GM21723 (cell line): ENCODE results near the gene BBS1.
"Not testable (repeated sequence)": the region's sequence is repeated elsewhere in the genome, so short reads cannot be mapped to it uniquely, and the experiment has no call there.

Source experiments
- ATAC-seq: cut with Tn5 transposase; IDR thresholded peaks from one replicate; pipeline ENCODE4 v1.9.1; 2021; ENCODE audit warnings: mild to moderate bottlenecking, moderate library complexity; ENCODE audit not compliant: unreplicated experiment

The BBS1 gene

DNA sequence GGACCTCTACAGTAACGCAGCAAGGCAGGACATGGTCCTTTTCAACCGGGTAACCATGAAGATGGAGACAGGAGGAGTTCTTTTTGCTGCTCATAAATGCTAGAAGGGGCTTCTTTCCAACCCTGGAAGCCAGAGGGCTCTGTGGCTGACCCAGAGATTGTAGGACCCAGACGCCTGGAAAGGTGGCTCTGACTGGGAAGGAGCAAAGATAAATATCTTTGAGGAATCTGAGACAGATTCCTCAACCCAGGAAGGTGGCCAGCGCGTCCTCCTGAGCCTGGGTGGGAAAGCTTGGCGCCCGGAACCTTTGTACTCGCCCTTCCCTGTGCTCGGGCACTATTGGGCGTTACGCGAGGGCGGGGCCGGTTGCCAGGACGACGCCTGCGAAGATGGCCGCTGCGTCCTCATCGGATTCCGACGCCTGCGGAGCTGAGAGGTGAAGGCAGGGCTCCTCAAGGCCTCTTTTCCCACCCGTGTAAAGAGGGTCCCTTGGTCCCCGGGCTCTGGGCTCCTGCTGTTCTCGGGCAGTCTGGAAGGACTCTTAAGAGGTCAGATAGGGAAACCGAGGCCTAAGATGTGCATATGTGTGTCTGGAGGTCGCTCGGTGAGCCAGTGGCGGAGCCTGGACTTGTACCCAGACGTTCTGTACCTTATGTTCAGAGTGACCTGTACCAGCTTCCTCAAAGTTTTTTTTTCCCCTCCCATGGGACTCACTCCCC is at the start of gene BBS1:
Gene BBS1, plus strand, starts transcription at position 365 of the 719 bp plus-strand sequence. Its CDS starts 25 bp downstream, at position 390.
- ATAC-seq, result peak; percentile 91

DNA sequence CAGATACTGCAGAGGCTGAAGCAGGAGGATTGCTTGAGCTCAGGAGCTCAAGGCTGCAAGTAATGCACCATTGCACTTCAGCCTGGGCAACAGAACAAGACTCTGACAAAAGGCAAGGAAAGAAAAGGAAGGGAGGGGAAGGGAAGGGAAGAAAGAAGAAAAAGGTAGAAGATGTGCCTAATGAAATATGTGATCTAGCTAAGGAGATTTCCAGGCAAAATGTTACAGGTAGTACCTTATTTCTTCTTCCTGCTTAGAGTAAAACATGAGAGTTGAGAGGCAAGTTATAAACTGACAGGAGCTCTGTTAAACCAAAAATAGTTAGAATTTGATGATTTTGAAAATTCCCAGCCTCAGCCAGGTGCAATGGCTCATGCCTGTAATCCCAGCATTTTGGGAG is 48.4 kb upstream of the BBS1 start:
- ATAC-seq, result no peak

DNA sequence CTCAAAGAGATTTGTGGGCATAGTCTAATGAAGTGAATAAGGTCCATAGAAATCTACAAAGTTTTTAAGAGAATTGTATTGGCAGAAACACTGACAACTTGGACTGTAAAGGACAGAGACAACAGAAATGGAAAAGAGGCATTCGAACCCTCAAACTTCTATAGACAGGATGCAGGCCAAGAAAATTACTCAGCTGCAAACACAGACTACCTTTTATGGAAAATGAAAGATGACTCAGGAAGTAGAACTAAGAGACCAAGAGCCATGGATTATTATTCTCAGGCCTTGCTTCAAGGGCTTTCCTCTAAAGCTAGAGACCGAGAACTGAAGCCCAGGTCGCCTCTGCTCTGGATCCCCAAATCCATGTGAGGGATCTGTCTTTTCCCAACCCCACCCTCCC is 47.5 kb upstream of the BBS1 start:
- ATAC-seq, result no peak

DNA sequence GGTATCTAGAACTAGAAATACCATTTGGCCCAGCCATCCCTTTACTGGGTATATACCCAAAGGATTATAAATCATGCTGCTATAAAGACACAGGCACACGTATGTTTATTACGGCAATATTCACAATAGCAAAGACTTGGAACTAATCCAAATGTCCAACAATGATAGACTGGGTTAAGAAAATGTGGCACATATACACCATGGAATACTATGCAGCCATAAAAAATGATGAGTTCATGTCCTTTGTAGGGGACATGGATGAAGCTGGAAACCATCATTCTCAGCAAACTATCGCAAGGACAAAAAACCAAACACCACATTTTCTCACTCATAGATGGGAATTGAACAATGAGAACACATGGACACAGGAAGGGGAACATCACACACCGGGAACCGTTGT is 46.3 kb upstream of the BBS1 start:
- not testable (repeated sequence) for ATAC-seq

- no peak for ATAC-seq
Observed at GRCh38 chr11:66464916-66465315, 45.5 kb upstream of the BBS1 start.

DNA sequence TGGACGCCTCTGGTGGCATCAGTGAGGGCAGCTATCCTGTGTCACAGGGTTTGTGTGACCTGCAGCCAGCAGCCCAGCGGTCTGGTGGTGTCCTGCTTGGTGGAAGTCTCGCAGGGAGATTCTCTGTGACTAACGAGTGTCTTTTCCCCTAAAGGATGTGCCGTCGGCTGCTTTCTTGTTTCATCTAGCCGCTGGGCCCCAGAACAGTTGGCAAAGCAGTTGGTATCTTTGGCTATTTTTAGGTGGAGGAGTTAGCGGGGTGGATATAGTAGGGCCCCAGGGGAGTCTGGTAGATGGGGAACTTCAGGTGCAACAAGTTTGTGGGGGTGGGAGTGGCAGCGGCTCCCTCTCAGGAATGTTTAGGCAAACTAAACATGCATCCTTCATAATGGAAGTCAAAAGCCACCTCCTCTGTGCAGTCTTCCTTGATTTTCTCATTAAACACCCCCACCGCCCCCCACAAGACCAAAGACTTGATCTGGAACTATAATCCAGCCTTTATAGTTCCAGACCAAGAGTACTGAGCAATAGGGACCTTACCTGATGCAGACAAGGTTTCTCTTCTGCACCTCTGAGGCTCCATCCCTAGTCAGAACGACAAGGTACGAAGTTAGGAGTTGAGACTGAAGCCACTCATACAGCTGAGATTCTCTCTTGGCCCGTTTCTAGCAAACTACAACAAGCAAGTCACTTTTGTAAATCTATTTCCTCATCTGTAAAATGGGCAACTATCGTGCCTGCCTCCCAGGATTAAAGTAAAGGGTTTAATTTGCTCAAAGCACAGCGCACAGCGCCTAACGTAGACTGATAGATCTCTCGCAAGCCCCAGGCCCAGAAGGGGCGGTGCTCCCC is 44.8 kb upstream of the BBS1 start:
- ATAC-seq, result no peak

DNA sequence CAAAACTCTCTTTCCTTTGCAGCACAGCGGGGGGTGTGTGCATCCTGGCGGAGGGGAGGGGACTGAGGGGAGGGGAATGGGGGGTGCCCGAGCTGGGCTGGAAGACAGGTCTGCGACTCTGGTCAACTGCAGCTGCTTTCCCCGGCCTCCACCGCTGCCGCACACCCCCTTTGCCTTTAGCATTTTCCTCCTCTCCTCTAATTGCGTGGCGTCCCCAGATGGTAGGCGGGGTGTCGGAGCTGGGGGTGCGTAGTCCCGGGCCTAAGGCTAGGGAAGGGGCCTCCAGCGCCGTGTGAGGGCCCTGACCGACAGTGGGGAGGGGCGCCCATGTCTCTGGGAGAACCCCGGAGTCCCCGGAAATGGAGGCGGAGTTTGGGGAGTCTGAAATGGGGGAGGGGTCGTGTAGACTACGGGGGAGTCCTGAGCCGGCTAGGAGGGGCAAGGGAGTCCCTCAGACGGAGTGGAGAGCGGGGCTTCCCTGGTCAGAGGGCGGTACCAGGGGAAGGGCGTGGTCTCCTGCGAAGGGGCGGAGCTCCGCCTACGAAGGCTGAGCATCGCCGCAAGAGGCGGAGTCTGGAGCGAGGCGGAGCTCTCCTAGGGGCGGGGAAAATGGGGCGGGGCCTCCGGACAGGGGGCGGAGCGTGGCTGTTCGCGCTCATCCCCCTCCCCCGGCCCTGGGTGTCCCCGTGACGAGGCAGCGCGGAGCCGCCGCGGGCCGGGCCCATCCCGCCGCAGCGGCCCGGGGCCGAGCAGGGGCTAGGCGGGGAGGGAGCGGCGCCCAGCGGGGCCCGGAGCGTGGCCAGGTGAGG is 44.0 kb upstream of the BBS1 start, which contains the start of gene PELI3:
Gene PELI3, plus strand, starts transcription at position 681 of the 809 bp plus-strand sequence. CDS start 1,224 bp downstream, outside the sequence.
- ATAC-seq, result peak; percentile 68

- peak; percentile 36 for ATAC-seq
Observed at GRCh38 chr11:66467034-66467659, 43.3 kb upstream of the BBS1 start.

GRCh38 chr11:66467756-66468155 is 42.7 kb upstream of the BBS1 start:
- ATAC-seq, result no peak

GRCh38 chr11:66468691-66469090 is 41.7 kb upstream of the BBS1 start:
- ATAC-seq, result no peak

DNA sequence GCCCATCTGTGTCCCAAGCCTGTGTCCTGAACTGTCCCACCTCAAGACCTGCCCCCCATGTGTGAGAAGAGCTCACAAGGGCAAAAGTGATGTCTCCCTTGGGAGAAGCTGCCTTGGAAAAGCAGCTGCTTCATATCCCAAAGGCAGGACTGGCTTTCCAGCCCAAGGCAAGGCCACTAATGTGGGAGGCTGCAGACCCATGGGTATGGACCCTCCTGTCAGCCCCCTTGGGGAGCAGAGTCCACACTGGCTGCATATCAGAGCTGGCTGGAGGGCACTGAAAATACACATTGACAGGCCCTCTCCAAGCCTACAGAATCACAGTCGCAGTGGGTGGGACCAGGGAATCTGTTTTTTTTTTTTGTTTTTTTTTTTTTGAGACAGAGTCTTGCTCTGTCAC is 41.0 kb upstream of the BBS1 start:
- ATAC-seq, result no peak

DNA sequence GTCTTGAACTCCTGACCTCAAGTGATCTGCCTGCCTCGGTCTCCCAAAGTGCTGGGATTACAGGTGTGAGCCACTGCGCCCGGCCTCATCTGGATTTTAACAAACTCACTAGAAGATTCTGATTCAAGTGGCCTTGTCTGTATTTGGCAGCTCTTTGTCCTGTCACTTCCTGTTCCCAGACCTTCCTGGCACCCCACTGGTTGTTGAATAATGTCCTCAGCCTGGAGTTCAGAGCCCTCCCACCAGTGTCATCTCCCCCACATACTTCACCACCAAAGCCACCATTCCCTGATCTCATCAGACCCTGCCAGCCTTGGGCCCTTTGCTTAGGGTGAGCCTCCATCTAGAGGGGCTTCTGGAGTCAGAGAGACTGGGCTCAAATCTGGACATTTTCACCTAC is 40.4 kb upstream of the BBS1 start:
- no peak for ATAC-seq

DNA sequence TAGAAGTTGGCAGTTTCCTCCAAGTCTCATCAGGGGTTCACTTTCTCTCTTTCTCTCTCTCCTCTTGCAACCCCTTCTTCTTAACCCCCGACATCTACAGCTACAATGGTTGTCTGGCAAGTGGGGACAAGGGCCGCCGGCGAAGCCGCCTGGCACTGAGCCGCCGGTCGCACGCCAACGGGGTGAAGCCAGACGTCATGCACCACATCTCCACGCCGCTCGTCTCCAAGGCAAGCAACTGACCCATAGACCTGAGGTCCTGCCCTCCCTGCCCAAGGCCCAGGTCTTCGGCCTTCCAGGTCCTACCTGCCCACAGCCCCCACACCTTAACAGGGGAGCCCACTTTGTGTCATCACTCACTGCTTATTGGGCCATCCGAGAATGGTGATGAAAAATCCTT is 39.3 kb upstream of the BBS1 start:
- no peak for ATAC-seq

DNA sequence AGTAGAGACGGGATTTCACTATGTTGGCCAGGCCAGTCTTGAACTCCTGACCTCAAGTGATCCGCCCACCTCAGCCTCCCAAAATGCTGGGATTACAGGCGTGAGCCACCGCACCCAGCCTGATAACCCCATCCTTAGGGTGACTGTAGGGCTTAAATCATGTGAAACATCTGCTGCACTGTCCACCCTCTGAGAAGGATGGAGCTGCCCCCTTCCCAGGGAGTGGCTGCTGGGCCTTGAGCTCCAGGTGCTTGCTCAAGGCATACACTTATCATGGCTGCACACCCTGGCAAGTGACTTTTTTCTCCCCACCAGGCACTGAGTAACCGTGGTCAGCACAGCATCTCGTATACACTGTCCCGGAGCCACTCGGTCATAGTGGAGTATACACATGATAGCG is 38.4 kb upstream of the BBS1 start:
- ATAC-seq, result no peak

DNA sequence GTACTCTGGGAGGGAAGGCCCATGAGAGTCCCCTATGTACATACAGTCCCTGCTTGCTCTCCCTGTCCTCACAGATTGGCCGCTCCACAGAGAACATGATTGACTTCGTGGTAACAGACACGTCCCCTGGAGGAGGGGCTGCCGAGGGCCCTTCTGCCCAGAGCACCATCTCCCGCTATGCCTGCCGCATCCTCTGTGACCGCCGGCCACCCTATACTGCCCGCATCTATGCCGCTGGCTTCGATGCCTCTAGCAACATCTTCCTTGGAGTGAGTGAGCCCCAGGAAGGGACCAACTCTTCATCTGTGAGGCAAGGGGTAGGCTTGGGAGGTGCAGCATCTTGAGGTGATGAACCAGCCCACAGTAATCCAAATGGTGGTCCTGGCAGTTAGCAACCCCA is 37.3 kb upstream of the BBS1 start:
- ATAC-seq, result no peak

- ATAC-seq, result no peak
Observed at GRCh38 chr11:66473608-66474515, 36.6 kb upstream of the BBS1 start.

DNA sequence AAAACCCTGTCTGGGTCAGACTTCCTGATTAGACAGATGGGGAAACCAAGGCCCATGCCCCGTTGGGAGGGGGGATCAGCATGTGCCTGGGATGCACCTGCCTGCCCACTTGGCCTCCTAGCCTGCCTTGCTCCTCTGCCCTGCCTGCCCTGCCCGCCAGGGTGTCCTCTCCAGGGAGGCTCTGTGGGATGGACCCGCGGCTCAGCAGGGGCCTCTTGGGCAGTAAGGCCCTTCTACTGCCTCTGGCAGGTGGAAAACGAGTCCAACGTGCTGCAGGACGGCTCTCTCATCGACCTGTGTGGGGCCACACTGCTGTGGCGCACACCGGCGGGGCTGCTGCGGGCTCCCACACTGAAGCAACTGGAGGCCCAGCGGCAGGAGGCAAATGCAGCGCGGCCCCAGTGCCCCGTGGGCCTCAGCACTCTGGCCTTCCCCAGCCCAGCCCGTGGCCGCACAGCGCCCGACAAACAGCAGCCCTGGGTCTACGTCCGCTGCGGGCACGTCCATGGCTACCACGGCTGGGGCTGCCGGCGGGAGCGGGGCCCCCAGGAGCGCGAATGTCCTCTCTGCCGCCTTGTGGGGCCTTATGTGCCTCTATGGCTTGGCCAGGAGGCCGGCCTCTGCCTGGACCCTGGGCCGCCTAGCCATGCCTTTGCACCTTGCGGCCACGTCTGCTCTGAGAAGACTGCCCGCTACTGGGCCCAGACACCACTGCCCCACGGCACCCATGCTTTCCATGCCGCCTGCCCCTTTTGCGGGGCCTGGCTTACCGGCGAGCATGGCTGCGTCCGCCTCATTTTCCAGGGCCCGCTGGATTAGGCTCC is 34.9 kb upstream of the BBS1 start:
- no peak for ATAC-seq

GRCh38 chr11:66476173-66476840 is 34.1 kb upstream of the BBS1 start:
- no peak for ATAC-seq
